GM12891 (cell line): ENCODE measurements around the gene POGLUT3.

Experiments used
- DNase-seq: peaks from one replicate; pipeline ENCODE4 v3.0.0; 2011; ENCODE audit warnings: low spot score; ENCODE audit not compliant: insufficient read length
- FAIRE-seq: peaks from 2 replicates; lab custom pipeline; 2011; peaks lifted over from hg19 to GRCh38; lab: Jason Lieb, UNC
- PAX5 ChIP-seq: IDR thresholded peaks from 2 replicates; pipeline ENCODE4 v1.6.1; 2011; ENCODE audit warnings: low read length, moderate library complexity, mild to moderate bottlenecking; ENCODE audit not compliant: insufficient read depth, severe bottlenecking
- POLR2A ChIP-seq: IDR thresholded peaks from 2 replicates; pipeline ENCODE4 v1.6.1; 2011; ENCODE audit warnings: low read depth, low read length, control low read depth
- POLR2AphosphoS5 ChIP-seq: IDR thresholded peaks from 2 replicates; pipeline ENCODE4 v1.6.1; 2011; ENCODE audit warnings: low read depth, low read length, control low read depth
- POU2F2 ChIP-seq: IDR thresholded peaks from 2 replicates; pipeline ENCODE4 v1.6.1; 2011; ENCODE audit warnings: low read depth, mild to moderate bottlenecking, control low read depth, low read length, moderate library complexity
- SPI1 ChIP-seq: IDR thresholded peaks from 2 replicates; pipeline ENCODE4 v1.6.1; 2011; ENCODE audit warnings: low read depth, low read length, control low read depth
- TAF1 ChIP-seq: IDR thresholded peaks from 2 replicates; pipeline ENCODE4 v1.6.1; 2011; ENCODE audit warnings: low read depth, low read length, control low read depth

Gene POGLUT3

DNA sequence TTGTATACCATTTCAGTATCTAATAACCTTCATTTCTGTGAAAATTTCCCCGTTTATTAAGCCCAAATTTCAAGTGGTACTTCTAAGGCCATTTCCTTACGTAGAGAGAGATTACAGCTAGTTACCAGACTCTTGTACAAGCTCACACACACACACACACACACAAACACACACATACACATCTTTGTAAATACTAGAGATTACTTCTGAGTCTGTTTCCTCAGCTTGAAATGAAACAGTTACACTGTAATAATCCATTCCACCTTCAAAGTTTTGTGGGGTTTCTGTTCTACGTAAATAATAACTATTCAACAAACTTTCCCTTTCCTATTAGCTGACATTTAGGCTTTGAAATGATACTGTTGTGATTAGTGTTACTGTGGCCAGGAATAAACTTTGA, 6.2 kb downstream of the POGLUT3 start:
- DNase-seq (no peak), FAIRE-seq (no peak)
- no peak for TF ChIP-seq POLR2A
- TF ChIP-seq SPI1: no peak
- no peak for TF ChIP-seq TAF1
- no peak for TF ChIP-seq PAX5
- TF ChIP-seq POLR2AphosphoS5: no peak
- no peak for TF ChIP-seq POU2F2

DNA sequence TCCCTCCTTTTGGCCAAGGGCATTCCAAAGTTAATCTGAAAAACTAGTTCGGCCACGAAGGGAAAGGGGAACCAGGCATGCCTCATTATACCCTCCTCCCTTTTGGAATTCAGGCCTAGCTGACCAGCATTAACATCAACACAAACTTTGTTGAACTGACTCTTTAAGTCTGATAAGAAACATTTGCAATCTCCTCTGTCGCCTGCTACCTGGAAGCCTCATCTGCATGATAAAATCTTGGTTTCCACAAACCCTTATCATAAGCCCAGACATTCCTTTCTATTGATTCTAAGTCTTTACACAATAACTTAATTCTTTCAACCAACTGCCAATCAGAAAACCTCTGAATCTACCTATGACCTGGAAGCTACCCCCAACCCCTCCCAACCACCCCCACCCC, 11.4 kb downstream of the POGLUT3 start:
- no peak for TF ChIP-seq POLR2A
- no peak for TF ChIP-seq POLR2AphosphoS5
- TF ChIP-seq SPI1: no peak
- TF ChIP-seq TAF1: no peak
- TF ChIP-seq POU2F2: no peak
- TF ChIP-seq PAX5: no peak
- FAIRE-seq (no peak), DNase-seq (no peak)

DNA sequence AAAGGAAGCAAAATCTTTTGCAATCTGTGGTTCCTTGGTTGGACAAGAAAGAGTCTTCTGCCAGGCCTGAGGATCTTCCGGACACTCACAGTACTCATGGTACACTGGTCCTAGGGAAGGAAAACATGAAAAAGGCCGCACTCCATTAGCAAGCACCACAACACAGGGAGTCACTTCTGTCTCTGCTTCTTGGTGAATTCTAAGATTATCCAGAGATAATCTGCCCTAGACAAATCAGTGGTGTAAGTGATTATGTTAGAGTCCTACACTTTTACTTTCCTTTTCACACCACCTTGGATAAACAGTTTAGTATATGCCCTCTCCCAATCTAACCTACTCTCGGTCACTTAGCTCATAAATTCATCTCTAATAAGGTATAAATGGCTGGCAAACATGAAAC, 11.9 kb downstream of the POGLUT3 start:
- no peak for TF ChIP-seq POU2F2
- no peak for TF ChIP-seq SPI1
- TF ChIP-seq PAX5: no peak
- DNase-seq: no peak
- no peak for FAIRE-seq

DNA sequence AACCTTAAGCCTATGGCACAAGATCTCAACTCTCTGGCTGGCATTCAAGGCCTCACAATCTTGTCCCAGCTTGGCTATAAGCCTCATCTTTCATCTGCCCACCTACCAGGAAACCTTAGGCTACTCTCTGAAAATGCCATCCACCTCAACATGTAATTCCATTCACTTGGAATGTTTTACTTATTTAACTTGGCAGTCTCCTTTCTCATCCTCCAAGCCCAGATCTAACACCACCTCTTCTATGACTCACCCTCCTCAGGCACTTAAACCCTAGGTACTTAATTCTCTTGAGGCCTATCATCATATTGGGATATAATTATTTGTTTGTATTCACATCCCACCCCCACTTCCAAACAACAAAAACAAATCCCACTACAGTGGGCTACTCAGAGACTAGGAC, 15.0 kb downstream of the POGLUT3 start:
- FAIRE-seq (no peak), DNase-seq (no peak)
- TF ChIP-seq TAF1: no peak
- TF ChIP-seq POLR2AphosphoS5: no peak
- TF ChIP-seq POU2F2: no peak

DNA sequence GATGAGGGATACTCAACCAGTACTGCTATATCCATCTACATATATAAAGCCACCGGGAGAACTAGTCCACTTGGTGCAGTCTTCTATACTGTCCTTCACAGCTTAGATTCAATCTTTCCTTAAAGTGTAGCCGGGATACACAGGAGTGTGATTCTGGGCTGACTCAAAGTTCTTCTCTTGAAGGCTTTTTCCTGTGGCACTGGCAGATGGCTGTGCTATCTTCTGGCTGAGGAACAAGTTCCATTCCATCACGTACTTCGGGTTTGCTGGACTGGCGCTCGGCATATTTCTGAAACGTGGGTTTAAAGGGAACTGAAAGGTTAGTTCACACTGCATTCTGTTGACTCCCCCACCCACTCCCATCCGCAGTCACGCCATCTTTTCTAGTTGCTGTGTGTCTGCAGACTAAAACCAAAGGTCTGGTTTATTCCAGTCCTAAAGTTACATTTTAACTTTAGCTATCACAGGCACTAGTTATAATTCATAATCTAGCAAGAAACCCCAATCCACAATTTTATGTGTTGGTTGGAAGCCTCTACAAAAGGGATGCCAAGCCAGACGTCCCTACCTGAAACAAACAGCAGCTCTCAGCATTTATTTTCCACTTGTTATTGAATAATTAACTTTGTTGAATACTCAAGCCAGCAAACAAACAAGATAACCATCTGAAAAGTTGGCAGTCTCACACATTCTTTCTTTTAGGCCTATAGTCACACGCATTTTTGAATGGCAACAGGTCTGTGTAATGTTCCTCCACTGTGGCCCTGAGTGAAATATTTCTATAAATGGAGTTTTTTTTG, 23.3 kb downstream of the POGLUT3 start:
- DNase-seq: no peak
- no peak for TF ChIP-seq POLR2AphosphoS5
- no peak for TF ChIP-seq POU2F2
- no peak for TF ChIP-seq POLR2A
- no peak for TF ChIP-seq SPI1
- no peak for TF ChIP-seq TAF1
- no peak for TF ChIP-seq PAX5
- no peak for FAIRE-seq

DNA sequence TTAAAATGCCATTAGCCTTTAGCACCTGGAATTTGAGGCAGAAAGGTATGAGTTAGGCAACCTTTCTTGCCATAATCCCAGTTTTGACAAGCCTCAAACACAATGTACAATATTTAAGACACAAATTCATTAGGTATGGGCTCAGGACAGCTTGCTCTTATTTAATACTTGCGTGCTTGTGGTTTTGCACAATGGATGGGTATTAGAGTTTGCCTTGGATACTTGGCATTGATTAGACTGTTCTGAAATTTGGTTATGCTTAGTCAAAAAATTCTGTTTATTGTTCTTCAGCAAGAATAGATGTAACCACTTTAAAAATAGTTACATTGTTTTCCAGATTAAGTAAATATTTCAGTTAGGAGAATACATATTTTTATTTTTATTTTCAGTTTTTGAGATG, 25.5 kb downstream of the POGLUT3 start:
- no peak for FAIRE-seq

DNA sequence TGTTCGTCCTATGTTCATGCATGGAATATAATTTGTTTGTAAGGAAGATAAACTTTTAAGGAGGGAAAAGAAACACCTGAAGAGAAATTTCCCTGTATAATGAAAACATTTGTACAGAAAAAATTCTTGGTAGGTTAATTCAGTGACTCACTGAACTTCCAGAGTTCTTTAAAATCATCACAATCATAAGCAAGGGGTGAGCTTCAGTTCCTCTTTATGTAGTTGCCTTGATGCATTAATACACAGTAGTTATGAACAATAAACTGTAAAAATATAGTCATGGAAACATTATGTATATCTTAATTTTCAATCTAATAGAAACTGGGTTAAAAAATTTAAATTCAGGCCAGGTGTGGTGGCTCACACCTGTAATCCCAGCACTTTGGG, 29.7 kb downstream of the POGLUT3 start:
- TF ChIP-seq POU2F2: no peak
- peak; percentile 64; the same call in 1 of the 2 replicates for TF ChIP-seq SPI1
- no peak for DNase-seq
- no peak for FAIRE-seq

More for the DNA sequence above, 25.5 kb downstream of the POGLUT3 start:
- no peak for TF ChIP-seq TAF1
- no peak for DNase-seq

DNA sequence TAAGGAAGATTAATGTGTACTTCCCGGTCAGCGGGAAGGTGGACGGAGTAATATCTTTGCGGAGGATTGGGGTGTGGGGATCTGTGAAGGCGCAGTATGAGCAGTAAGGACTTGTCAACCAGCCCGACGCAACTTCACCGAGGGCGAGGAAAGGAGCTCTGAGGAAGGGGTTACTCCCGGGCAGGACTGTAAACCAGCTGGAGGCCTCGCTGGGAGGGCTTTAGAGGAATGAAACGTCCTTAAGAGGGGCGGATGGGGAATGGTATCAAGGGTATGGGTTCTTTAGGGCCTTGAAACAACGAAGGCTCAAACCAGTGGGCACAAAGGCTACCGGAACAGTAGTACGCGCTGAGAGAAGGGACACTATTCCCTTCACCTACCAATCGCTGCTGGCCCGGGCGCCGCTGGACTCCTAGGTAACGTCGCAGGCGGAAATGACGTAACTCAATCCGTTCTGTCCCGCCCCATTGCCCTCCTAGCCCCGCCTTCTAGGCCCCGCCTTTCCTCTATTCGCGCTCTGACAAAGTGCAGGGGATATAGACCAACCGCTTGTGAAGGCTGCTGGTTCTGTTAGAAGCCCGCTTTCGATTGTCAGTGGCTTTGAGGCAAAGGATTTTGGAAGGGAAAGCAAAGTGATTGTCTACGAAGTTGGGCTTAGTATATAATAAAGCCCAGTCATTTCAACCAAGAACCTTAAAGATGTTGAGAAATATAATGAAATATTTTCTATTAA, 30.9 kb downstream of the POGLUT3 start, which contains the start of gene C11orf65:
Gene C11orf65, minus strand, starts transcription at position 439 of the 733 bp plus-strand sequence. CDS start 5,970 bp downstream, outside the sequence.
- DNase-seq (peak; percentile 54), FAIRE-seq (peak; percentile 100)
- TF ChIP-seq POLR2AphosphoS5 (peak; percentile 97), POLR2A (peak; percentile 98), SPI1 (0 out of 2 replicates have a peak, but pooled peaks have one; percentile 11), TAF1 (peak; percentile 85), PAX5 (no peak), POU2F2 (peak; percentile 73; the same call in 1 of the 2 replicates)

DNA sequence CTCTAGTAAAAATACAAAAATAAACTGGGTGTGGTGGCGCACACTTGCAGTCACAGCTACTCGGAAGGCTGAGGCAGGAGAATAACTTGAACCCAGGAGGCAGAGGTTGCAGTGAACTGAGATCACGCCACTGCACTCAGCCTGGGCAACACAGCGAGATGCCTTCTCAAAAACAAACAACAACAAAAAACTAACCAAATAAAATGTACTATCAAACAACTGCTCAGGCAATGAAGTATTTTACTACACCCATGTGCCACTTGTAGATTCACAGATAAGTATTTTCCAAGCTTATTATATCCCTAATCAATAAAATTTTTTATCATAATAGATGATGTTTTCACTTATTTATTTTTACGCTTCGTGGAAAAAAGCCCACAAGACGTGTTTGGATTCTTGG, 31.8 kb downstream of the POGLUT3 start:
- TF ChIP-seq SPI1 (no peak), POLR2A (no peak), POLR2AphosphoS5 (no peak), TAF1 (no peak), POU2F2 (no peak), PAX5 (no peak)
- no peak for DNase-seq
- FAIRE-seq: no peak

DNA sequence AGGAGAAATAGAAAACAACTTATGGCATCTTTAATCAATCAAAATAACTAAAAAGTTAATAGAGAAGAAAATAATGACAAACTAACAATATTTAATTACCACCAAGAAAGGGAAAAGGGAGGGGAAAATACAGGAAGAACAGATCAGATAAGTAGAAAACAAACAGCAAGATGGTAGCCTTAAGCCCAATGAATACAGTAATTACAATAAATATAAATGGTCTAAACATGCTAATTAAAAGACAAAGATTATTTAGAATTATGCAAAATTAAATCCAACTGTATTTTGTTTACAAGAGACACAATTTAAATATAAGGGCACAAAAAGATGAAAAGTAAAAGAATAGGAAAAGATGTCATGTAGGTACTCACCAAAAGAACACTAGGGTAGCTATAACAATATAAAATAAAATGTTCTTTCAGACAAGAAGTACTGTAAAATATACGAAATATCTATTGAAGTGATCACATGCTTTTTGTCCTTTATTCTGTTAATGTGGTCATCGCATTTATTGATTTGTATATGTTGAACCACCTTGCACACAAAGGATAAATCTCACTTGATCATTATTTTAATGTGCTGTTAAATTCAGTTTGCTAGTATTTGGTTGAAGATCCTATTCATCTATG, 44.9 kb downstream of the POGLUT3 start:
- FAIRE-seq (no peak), DNase-seq (no peak)
- TF ChIP-seq PAX5 (no peak), SPI1 (no peak), POU2F2 (no peak), TAF1 (no peak), POLR2A (no peak), POLR2AphosphoS5 (no peak)
